Panc1 (cell line): ENCODE results near the gene HOXC9. TPM values are rescaled to one million over a fixed set of nuclear protein-coding genes. Genes with fewer than 3 reads are reported as not detected.
"Not testable (repeated sequence)": the region's sequence is repeated elsewhere in the genome, so short reads cannot be mapped to it uniquely, and the experiment has no call there.

Experiments
- ATAC-seq: fragments of 200-7000 bp; cut with Tn5 transposase; 2 replicates; pipeline ENCODE4 v1.9.1; 2020; ENCODE audit warnings: mild to moderate bottlenecking, moderate library complexity
- BruUV-seq: library from RNA; stranded (reverse); fragments of 400-500 nt; replicated peaks from 2 replicates; lab custom pipeline; 2021; lab: Mats Ljungman, UMichigan
- CTCF ChIA-PET: fragments of 300-600 bp; sonication (Branson Sonifier 250); formaldehyde crosslinking; loops from one replicate; lab custom pipeline; 2022; ENCODE audit warnings: antibody characterized with exemption; lab: Charles Lee
- POLR2A ChIA-PET: fragments of 300-600 bp; sonication (Branson Sonifier 250); formaldehyde crosslinking; loops from one replicate; lab custom pipeline; 2022; ENCODE audit warnings: antibody characterized with exemption; lab: Charles Lee
- DNase-seq: peaks from one replicate; pipeline ENCODE4 v3.0.0-alpha.2; 2010; ENCODE audit warnings: low read depth, low spot score
- H3K27ac ChIP-seq: 2 replicates; pipeline ENCODE4 v1.5.1; 2011; ENCODE audit warnings: mild to moderate bottlenecking, low read length, inconsistent platforms
- H3K27me3 ChIP-seq: fragments of 200-500 bp; sonication (Bioruptor generic); 2 replicates; pipeline ENCODE4 v1.6.0; 2014; ENCODE audit warnings: low read length, inconsistent platforms; ENCODE audit not compliant: control insufficient read depth, insufficient read depth
- H3K36me3 ChIP-seq: fragments of 200-500 bp; sonication (Bioruptor generic); 2 replicates; pipeline ENCODE4 v1.5.1; 2014; ENCODE audit warnings: inconsistent platforms, mild to moderate bottlenecking, low read length, moderate library complexity; ENCODE audit not compliant: control insufficient read depth, insufficient read depth
- H3K4me1 ChIP-seq: 2 replicates; pipeline ENCODE4 v1.5.1; 2011; ENCODE audit warnings: inconsistent platforms, mild to moderate bottlenecking, low read length, moderate library complexity; ENCODE audit not compliant: control insufficient read depth, insufficient read depth
- H3K4me3 ChIP-seq, 2 experiments: 2 replicates each; pipeline ENCODE4 v1.5.1; 2011 to 2012; ENCODE audit warnings: low read depth in 2 of 2, low read length in 2 of 2, mild to moderate bottlenecking in 2 of 2, inconsistent platforms in 1 of 2, moderate library complexity in 1 of 2
- H3K9me3 ChIP-seq: fragments of 200-500 bp; sonication (Bioruptor generic); 2 replicates; pipeline ENCODE4 v1.5.1; 2014; ENCODE audit warnings: low read depth, mild to moderate bottlenecking, inconsistent platforms, low read length, moderate library complexity; ENCODE audit not compliant: control insufficient read depth, insufficient read depth
- CTCF ChIP-seq: fragments of 450-650 bp; IDR thresholded peaks from 2 replicates; pipeline ENCODE4 v1.5.1; 2017; ENCODE audit warnings: mild to moderate bottlenecking
- POLR2AphosphoS5 ChIP-seq: IDR thresholded peaks from 2 replicates; pipeline ENCODE4 v1.6.1; 2012; ENCODE audit warnings: mild to moderate bottlenecking, low read depth, low read length, moderate library complexity
- REST ChIP-seq, 2 experiments: IDR thresholded peaks; 2 replicates each; pipeline ENCODE4 v1.6.1; 2011 to 2012; ENCODE audit warnings: low read depth in 2 of 2, control low read depth in 1 of 2, low read length in 1 of 2, mild to moderate bottlenecking in 1 of 2, moderate library complexity in 1 of 2; ENCODE audit not compliant: insufficient read depth in 1 of 2
- SIN3A ChIP-seq: IDR thresholded peaks from 2 replicates; pipeline ENCODE4 v1.6.1; 2012; ENCODE audit warnings: low read depth, mild to moderate bottlenecking, low read length, moderate library complexity, borderline replicate concordance; ENCODE audit not compliant: insufficient read depth
- TCF7L2 ChIP-seq: IDR thresholded peaks from 2 replicates; pipeline ENCODE4 v1.6.1; 2011; ENCODE audit warnings: mild to moderate bottlenecking, low read depth, low read length, inconsistent platforms
- in situ Hi-C: cut with HindIII; loops from 2 replicates; pipeline ENCODE4 v1.10.0; 2016; ENCODE audit warnings: low sequenced_read_pairs, low pct_unique_long_range_greater_than_20kb
- intact Hi-C: fragments of 100-400 bp; cut with micrococcal nuclease; formaldehyde crosslinking; loops from one replicate; pipeline ENCODE4 v1.10.0; 2022; ENCODE audit not compliant: unreplicated experiment
- total RNA-seq: library from RNA; stranded (reverse); gene quantifications from one replicate; pipeline ENCODE4 v1.2.1, GENCODE V29; 2021; ENCODE audit not compliant: unreplicated experiment

HOXC9 gene
- total RNA-seq, 1 experiment from 2014 or later: 37.2 TPM

- CTCF ChIA-PET: interaction anchor here (0.5 to 1.5 kb wide), 2 partner anchors 151 to 166 kb away, joined by 6 to 9 read pairs; no protein-coding TSS in a partner anchor
- in situ Hi-C loops: no loop called here
Observed at GRCh38 chr12:54040648-54041047, 40.7 kb downstream of the HOXC9 start.

GRCh38 chr12:54041097-54041690, 41.2 kb downstream of the HOXC9 start:
- ChIA-PET CTCF (interaction anchor here (0.5 to 1.5 kb wide), 3 partner anchors 9 to 781 kb away, joined by 4 to 6 read pairs (median 5); no protein-coding TSS in a partner anchor), POLR2A (no interaction called here)
- no peak for DNase-seq
- H3K27me3 ChIP-seq: no peaks in the 10 kb centered on the region
- no peaks in the 10 kb centered on the region for H3K9me3 ChIP-seq
- ATAC-seq: no peak
- in situ Hi-C loops: no loop called here
- TF ChIP-seq POLR2AphosphoS5 (no peak), REST (IDR thresholded peaks at IDR 0.05; ENCODE audit: insufficient read depth in 1 of 2, low read depth in 2 of 2, low read length in 1 of 2) (no peak), CTCF (no peak), TCF7L2 (no peak), SIN3A (no peak)
- no TSS peak for BruUV-seq
- intact Hi-C loops: no loop called here
- peak overlapping the region; percentile 15; the same call in 1 of the 2 replicates for H3K27ac ChIP-seq
- no peaks in the 10 kb centered on the region for H3K36me3 ChIP-seq
- H3K4me1 ChIP-seq: peaks cover 97% of the 10 kb centered on the region
- no peak overlapping the region for H3K4me3 ChIP-seq

More at GRCh38 chr12:54040648-54041047, 40.7 kb downstream of the HOXC9 start:
- DNase-seq (no peak), ATAC-seq (no peak)
- BruUV-seq: no TSS peak
- POLR2A ChIA-PET: no interaction called here
- TF ChIP-seq POLR2AphosphoS5 (no peak), SIN3A (no peak), REST (IDR thresholded peaks at IDR 0.05; ENCODE audit: insufficient read depth in 1 of 2, low read depth in 2 of 2, low read length in 1 of 2) (no peak), TCF7L2 (no peak), CTCF (no peak)
- Histone ChIP-seq H3K4me3 (no peak overlapping the region), H3K36me3 (no peaks in the 10 kb centered on the region), H3K4me1 (peaks cover 97% of the 10 kb centered on the region), H3K27me3 (no peaks in the 10 kb centered on the region), H3K9me3 (no peaks in the 10 kb centered on the region), H3K27ac (no peak overlapping the region)
- intact Hi-C loops: no loop called here

GRCh38 chr12:54042033-54042432, 42.1 kb downstream of the HOXC9 start:
- H3K9me3 ChIP-seq, in situ Hi-C loops, DNase-seq, H3K27me3 ChIP-seq, H3K36me3 ChIP-seq, ATAC-seq, BruUV-seq, intact Hi-C loops, POLR2A ChIA-PET, H3K4me3 ChIP-seq, CTCF ChIA-PET: not testable (repeated sequence)
- Histone ChIP-seq H3K27ac (peak overlapping the region; percentile 49; the same call in 1 of the 2 replicates), H3K4me1 (peaks cover 92% of the 10 kb centered on the region)
